ENCODE results near the gene LIPE. TPM values are rescaled to one million over a fixed set of nuclear protein-coding genes. Genes with fewer than 3 reads are reported as not detected.

LIPE gene
- total RNA-seq, 4 donors from 2014 or later = 4.0 to 10.0 (median 7.4) TPM

DNA sequence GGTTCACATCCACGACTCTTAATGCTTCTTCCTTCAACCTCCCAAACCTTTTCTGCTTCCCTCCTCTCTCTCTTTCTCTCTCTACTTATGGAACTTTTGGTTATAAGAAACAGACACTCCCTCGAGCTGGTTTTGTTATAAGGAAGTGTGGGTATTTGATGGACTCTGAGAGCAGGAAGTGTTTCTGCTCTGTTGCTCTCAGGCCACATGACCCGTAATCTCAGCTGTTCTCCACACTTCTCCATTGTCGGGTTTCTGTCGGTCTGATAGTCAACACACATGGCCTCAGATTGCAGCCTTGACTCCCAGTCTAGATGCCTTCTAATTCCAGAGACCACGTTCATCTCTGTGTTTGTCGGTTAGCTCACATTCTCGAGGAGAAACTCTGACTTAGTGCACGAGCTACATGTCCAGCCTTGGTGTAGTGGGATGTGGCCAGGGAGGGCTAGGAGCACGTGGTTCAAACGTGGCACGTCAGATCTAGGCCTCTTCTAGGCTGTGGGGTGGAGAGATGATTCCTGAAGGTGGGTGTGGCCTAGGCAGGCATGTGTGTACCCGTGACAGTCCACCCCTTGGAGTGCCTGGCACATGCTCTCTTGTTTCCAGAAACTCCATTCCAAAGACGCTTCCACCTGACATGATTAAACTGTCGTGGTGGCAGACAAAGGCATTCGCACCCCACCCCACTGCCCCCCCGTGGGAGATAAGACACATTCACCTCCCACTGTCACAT, 63.4 kb downstream of the LIPE start:
- Histone ChIP-seq H3K27ac (no peak overlapping the region), H3K27me3 (no peaks in the 10 kb centered on the region), H3K4me3 (replicated peaks in 1 of 3) (no peak overlapping the region), H3K36me3 (peaks cover 0 to 13% of the 10 kb centered on the region in 2 donors), H3K4me1 (peaks cover 4 to 22% of the 10 kb centered on the region in 2 donors), H3K9me3 (no peaks in the 10 kb centered on the region)
- DNase-seq = no peak
- TF ChIP-seq POLR2A (IDR thresholded peaks at IDR 0.05) = no peak
- no peak for TF ChIP-seq CTCF (IDR thresholded peaks at IDR 0.05)
- intact Hi-C loops (cut with DNase I) = no loop called here
- 85 to 90% methylated on average over 17 of the region's 17 CpGs for WGBS, 2 donors

- WGBS, 2 donors = 92 to 94% methylated on average over 13 of the region's 13 CpGs
- TF ChIP-seq CTCF (IDR thresholded peaks at IDR 0.05) = no peak
- TF ChIP-seq POLR2A (IDR thresholded peaks at IDR 0.05) = no peak
- Histone ChIP-seq H3K9me3 (no peaks in the 10 kb centered on the region), H3K27ac (no peak overlapping the region), H3K36me3 (peaks cover 0 to 13% of the 10 kb centered on the region in 2 donors), H3K4me1 (peaks cover 4 to 22% of the 10 kb centered on the region in 2 donors), H3K4me3 (replicated peaks in 1 of 3) (no peak overlapping the region), H3K27me3 (no peaks in the 10 kb centered on the region)
- no peak for DNase-seq
- intact Hi-C loops (cut with DNase I) = no loop called here
Measured at GRCh38 chr19:42362891-42363440, 64.2 kb downstream of the LIPE start.

DNA sequence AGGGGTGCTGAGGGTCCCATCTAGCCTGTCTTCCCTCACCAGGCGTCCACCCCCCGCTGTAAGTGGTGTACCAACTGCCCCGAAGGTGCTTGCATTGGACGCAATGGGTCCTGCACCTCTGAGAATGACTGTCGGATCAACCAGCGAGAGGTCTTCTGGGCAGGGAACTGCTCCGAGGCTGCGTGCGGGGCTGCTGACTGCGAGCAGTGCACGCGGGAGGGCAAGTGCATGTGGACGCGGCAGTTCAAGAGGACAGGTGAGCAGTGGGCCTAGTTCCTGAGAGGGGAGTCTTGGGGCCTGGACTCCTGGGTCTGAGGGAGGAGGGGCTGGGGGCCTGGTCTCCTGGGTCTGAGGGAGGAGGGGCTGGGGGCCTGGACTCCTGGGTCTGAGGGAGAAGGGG, 64.8 kb downstream of the LIPE start:
- H3K4me1 ChIP-seq = peaks cover 4 to 22% of the 10 kb centered on the region in 2 donors
- H3K36me3 ChIP-seq = peaks cover 2 to 13% of the 10 kb centered on the region in 2 donors
- no peaks in the 10 kb centered on the region for H3K9me3 ChIP-seq
- TF ChIP-seq CTCF (IDR thresholded peaks at IDR 0.05) (no peak), POLR2A (IDR thresholded peaks at IDR 0.05) (no peak)
- no peak overlapping the region for H3K27ac ChIP-seq
- no peak overlapping the region for H3K4me3 ChIP-seq (replicated peaks in 1 of 3)
- H3K27me3 ChIP-seq = no peaks in the 10 kb centered on the region
- no peak for DNase-seq
- intact Hi-C loops (cut with DNase I) = no loop called here
- 94 to 98% methylated on average over 12 of the region's 14 CpGs for WGBS, 2 donors

- 81% methylated on average over 7 of the region's 7 CpGs for WGBS, 2 donors
- Histone ChIP-seq H3K27me3 (no peaks in the 10 kb centered on the region), H3K9me3 (no peaks in the 10 kb centered on the region), H3K27ac (peak overlapping the region; percentile 46 to 63 (median 51)), H3K4me1 (peaks cover 4 to 22% of the 10 kb centered on the region in 2 donors), H3K36me3 (peaks cover 10 to 21% of the 10 kb centered on the region in 2 donors), H3K4me3 (replicated peaks in 1 of 3) (no peak overlapping the region)
- TF ChIP-seq CTCF (IDR thresholded peaks at IDR 0.05) = no peak
- TF ChIP-seq POLR2A (IDR thresholded peaks at IDR 0.05) = no peak
- intact Hi-C loops (cut with DNase I) = no loop called here
- DNase-seq = no peak
Measured at GRCh38 chr19:42361545-42361910, 65.7 kb downstream of the LIPE start.

Data from thyroid gland (tissue), 4 donors.